Neural cell (in vitro differentiated cells): ENCODE results near the gene ZNF80. TPM values are rescaled to one million over a fixed set of nuclear protein-coding genes. Genes with fewer than 3 reads are reported as not detected.
A peak's percentile ranks its signal among the peaks of the same experiment; 100 is the strongest.

Source experiments
- H2AFZ ChIP-seq: fragments of 200-600, 300-800 bp; sonication (generic), shearing (Covaris generic); 2 replicates; pipeline ENCODE4 v1.6.0; 2014; ENCODE audit warnings: low read depth, mild to moderate bottlenecking, antibody characterized with exemption, low read length, moderate library complexity
- H3F3A ChIP-seq: fragments of 200-600 bp; shearing (Covaris generic); 2 replicates; pipeline ENCODE4 v1.6.1; 2016; ENCODE audit warnings: mild to moderate bottlenecking, moderate library complexity, mixed read lengths, antibody characterized with exemption, low read length; ENCODE audit not compliant: insufficient read depth, poor library complexity, severe bottlenecking
- H3K27ac ChIP-seq: fragments of 200-600, 300-800 bp; sonication (generic), shearing (Covaris generic); 2 replicates; pipeline ENCODE4 v1.5.1; 2014; ENCODE audit warnings: mild to moderate bottlenecking, low read length, moderate library complexity
- H3K27me3 ChIP-seq: fragments of 300-800, 200-600 bp; sonication (generic), shearing (Covaris generic); 2 replicates; pipeline ENCODE4 v1.6.0; 2014; ENCODE audit warnings: mild to moderate bottlenecking, low read depth, low read length, moderate library complexity; ENCODE audit not compliant: insufficient read depth
- H3K36me3 ChIP-seq: fragments of 300-800, 200-600 bp; sonication (generic), shearing (Covaris generic); 2 replicates; pipeline ENCODE4 v1.5.1; 2014; ENCODE audit warnings: mild to moderate bottlenecking, antibody characterized with exemption, low read length, moderate library complexity; ENCODE audit not compliant: insufficient read depth
- H3K4me2 ChIP-seq: fragments of 300-800, 200-600 bp; sonication (generic), shearing (Covaris generic); 2 replicates; pipeline ENCODE4 v1.6.0; 2014; ENCODE audit warnings: mild to moderate bottlenecking, low read length
- H3K4me3 ChIP-seq: fragments of 300-800, 200-600 bp; sonication (generic), shearing (Covaris generic); 2 replicates; pipeline ENCODE4 v1.5.1; 2014; ENCODE audit warnings: mild to moderate bottlenecking, low read length, moderate library complexity
- H3K79me2 ChIP-seq: fragments of 200-600 bp; shearing (Covaris generic); replicated peaks from 2 replicates; pipeline ENCODE4 v1.6.0; 2014; ENCODE audit warnings: mild to moderate bottlenecking, low read length, moderate library complexity; ENCODE audit not compliant: insufficient read depth
- H3K9ac ChIP-seq: fragments of 300-800, 200-600 bp; sonication (generic), shearing (Covaris generic); 2 replicates; pipeline ENCODE4 v1.6.1; 2016; ENCODE audit warnings: mild to moderate bottlenecking, low read length, mixed read lengths
- H3K9me2 ChIP-seq: fragments of 200-600 bp; shearing (Covaris generic); 2 replicates; pipeline ENCODE4 v1.6.1; 2016; ENCODE audit warnings: mild to moderate bottlenecking, low read length, mixed read lengths; ENCODE audit not compliant: insufficient read depth
- H3K9me3 ChIP-seq: fragments of 200-600, 300-800 bp; sonication (generic), shearing (Covaris generic); 2 replicates; pipeline ENCODE4 v1.6.1; 2016; ENCODE audit warnings: mild to moderate bottlenecking, mixed run types, low read length, moderate library complexity, mixed read lengths
- H4K20me1 ChIP-seq: fragments of 200-600 bp; shearing (Covaris generic); 2 replicates; pipeline ENCODE4 v1.6.1; 2016; ENCODE audit warnings: mild to moderate bottlenecking, mixed run types; ENCODE audit not compliant: insufficient read depth
- CTCF ChIP-seq: fragments of 450-650 bp; IDR thresholded peaks from 2 replicates; pipeline ENCODE4 v1.5.1; 2014; ENCODE audit warnings: antibody characterized with exemption, mild to moderate bottlenecking, moderate library complexity; ENCODE audit not compliant: poor library complexity, severe bottlenecking
- EP300 ChIP-seq: fragments of 450-650 bp; conservative IDR thresholded peaks from 2 replicates; pipeline ENCODE4 v1.6.1; 2014; ENCODE audit warnings: antibody characterized with exemption, mild to moderate bottlenecking, moderate library complexity; ENCODE audit not compliant: poor library complexity, severe bottlenecking
- EZH2 ChIP-seq: fragments of 200-600, 300-800 bp; shearing (Covaris generic), sonication (generic); IDR thresholded peaks from 2 replicates; pipeline ENCODE4 v1.6.1; 2014; ENCODE audit warnings: antibody characterized with exemption, low read length, borderline replicate concordance, mild to moderate bottlenecking; ENCODE audit not compliant: insufficient read depth, poor library complexity, severe bottlenecking
- MXI1 ChIP-seq: fragments of 450-650 bp; conservative IDR thresholded peaks from 2 replicates; pipeline ENCODE4 v1.6.1; 2014; ENCODE audit warnings: antibody characterized with exemption, mild to moderate bottlenecking; ENCODE audit not compliant: poor library complexity, severe bottlenecking
- POLR2AphosphoS5 ChIP-seq: IDR thresholded peaks from 2 replicates; pipeline ENCODE4 v1.6.1; 2012
- RAD21 ChIP-seq: fragments of 450-650 bp; conservative IDR thresholded peaks from 2 replicates; pipeline ENCODE4 v1.6.1; 2014; ENCODE audit warnings: antibody characterized with exemption, mild to moderate bottlenecking, moderate library complexity
- REST ChIP-seq: IDR thresholded peaks from 2 replicates; pipeline ENCODE4 v1.6.1; 2012; ENCODE audit warnings: borderline replicate concordance
- SMC3 ChIP-seq: fragments of 450-650 bp; conservative IDR thresholded peaks from 2 replicates; pipeline ENCODE4 v1.6.1; 2014; ENCODE audit warnings: antibody characterized with exemption, mild to moderate bottlenecking, moderate library complexity; ENCODE audit not compliant: poor library complexity
- TAF1 ChIP-seq: IDR thresholded peaks from 2 replicates; pipeline ENCODE4 v1.6.1; 2012; ENCODE audit warnings: low read depth
- polyA plus RNA-seq: library from polyadenylated mRNA; depleted of rRNA; stranded (reverse); fragments of >200 nt; gene quantifications from 2 replicates; pipeline ENCODE4 v1.2.3, GENCODE V29; 2014

Gene ZNF80
- polyA plus RNA-seq, 1 donor from 2014 or later = 0.17 TPM

- Histone ChIP-seq H3K4me2 (peak overlapping the region; percentile 63), H3K9ac (peak overlapping the region; percentile 72), H3F3A (no peaks in the 10 kb centered on the region), H3K79me2 (no peaks in the 10 kb centered on the region), H3K36me3 (no peaks in the 10 kb centered on the region), H3K9me2 (no peaks in the 10 kb centered on the region), H4K20me1 (no peaks in the 10 kb centered on the region), H3K27me3 (no peaks in the 10 kb centered on the region), H3K9me3 (no peaks in the 10 kb centered on the region), H2AFZ (peak overlapping the region; percentile 38), H3K4me3 (peak overlapping the region; percentile 61), H3K27ac (peak overlapping the region; percentile 94)
- TF ChIP-seq EP300 (no peak), REST (no peak), MXI1 (no peak), EZH2 (no peak), TAF1 (no peak), POLR2AphosphoS5 (no peak), RAD21 (no peak)
Measured at GRCh38 chr3:114214542-114215341, 22.6 kb downstream of the ZNF80 start.

- Histone ChIP-seq H3K9me2 (no peaks in the 10 kb centered on the region), H3K27ac (peak overlapping the region; percentile 94), H3K36me3 (no peaks in the 10 kb centered on the region), H4K20me1 (no peaks in the 10 kb centered on the region), H3K4me2 (peak overlapping the region; percentile 63), H2AFZ (peak overlapping the region; percentile 38), H3K4me3 (peak overlapping the region; percentile 61), H3K27me3 (no peaks in the 10 kb centered on the region), H3F3A (no peaks in the 10 kb centered on the region), H3K9ac (peak overlapping the region; percentile 72), H3K9me3 (no peaks in the 10 kb centered on the region), H3K79me2 (no peaks in the 10 kb centered on the region)
- TF ChIP-seq CTCF (peak; percentile 46), MXI1 (peak; percentile 34), RAD21 (peak; percentile 30), EP300 (peak; percentile 64), TAF1 (no peak), POLR2AphosphoS5 (peak; percentile 34), REST (peak; percentile 31), EZH2 (no peak), SMC3 (peak; percentile 25)
Measured at GRCh38 chr3:114213627-114214541, 23.5 kb downstream of the ZNF80 start.
